Measurements from ENCODE around the gene SCUBE3.

Gene SCUBE3

GRCh38 chr6:35167505-35167904 lies 46.3 kb upstream of the SCUBE3 start:
- TF ChIP-seq CTCF (IDR thresholded peaks at IDR 0.05; ENCODE audit: low read depth, low read length) = no peak
- no peak for DNase-seq (ENCODE audit: extremely low read depth, low read depth)

- DNase-seq (ENCODE audit: extremely low read depth, low read depth) = no peak
- no peak for TF ChIP-seq CTCF (IDR thresholded peaks at IDR 0.05; ENCODE audit: low read depth, low read length)
Measured at GRCh38 chr6:35168461-35168861, 45.3 kb upstream of the SCUBE3 start.

- TF ChIP-seq CTCF (IDR thresholded peaks at IDR 0.05; ENCODE audit: low read depth, low read length) = no peak
- DNase-seq (ENCODE audit: extremely low read depth, low read depth) = no peak
Measured at GRCh38 chr6:35170166-35170565, 43.6 kb upstream of the SCUBE3 start.

DNA sequence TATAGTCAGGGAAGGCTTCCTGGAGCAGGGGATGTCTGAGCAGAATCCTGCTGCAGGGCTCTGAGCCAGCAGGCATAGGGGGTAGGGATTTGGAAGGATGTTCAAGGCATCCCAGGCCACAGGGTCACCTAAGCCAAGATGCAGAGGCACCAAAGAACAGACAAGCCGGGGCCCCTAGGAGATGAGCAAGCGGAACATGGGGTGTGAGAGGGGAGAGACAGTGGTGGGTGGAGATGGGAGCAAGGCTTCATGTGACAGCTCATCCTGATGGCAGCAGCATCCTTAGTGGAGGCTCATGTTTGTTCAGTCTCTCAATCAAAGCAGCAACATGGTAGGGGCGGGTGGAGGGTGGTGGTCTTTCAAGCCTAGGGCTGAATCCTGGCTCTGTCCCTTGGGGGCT lies 42.9 kb upstream of the SCUBE3 start:
- no peak for DNase-seq (ENCODE audit: extremely low read depth, low read depth)
- TF ChIP-seq CTCF (IDR thresholded peaks at IDR 0.05; ENCODE audit: low read depth, low read length) = no peak

DNA sequence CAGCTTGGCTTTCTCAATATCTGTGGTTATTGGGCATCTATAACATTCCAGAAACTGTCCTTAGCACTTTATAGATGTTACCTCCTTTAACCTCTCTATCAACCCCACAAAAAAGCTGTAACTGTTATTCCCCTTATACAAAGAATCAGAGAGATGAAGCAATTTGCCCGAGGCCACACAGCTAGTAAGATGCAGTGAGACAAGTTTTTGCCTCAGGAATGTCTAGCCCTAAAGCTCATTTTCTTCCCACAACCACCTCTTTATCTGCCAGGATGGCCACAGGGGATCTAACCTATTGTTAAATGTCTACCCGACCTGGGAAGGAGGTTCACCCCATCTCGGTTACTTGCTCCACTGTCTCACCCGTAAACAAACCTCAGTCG lies 40.7 kb upstream of the SCUBE3 start:
- TF ChIP-seq CTCF (IDR thresholded peaks at IDR 0.05; ENCODE audit: low read depth, low read length) = no peak
- no peak for DNase-seq (ENCODE audit: extremely low read depth, low read depth)

DNA sequence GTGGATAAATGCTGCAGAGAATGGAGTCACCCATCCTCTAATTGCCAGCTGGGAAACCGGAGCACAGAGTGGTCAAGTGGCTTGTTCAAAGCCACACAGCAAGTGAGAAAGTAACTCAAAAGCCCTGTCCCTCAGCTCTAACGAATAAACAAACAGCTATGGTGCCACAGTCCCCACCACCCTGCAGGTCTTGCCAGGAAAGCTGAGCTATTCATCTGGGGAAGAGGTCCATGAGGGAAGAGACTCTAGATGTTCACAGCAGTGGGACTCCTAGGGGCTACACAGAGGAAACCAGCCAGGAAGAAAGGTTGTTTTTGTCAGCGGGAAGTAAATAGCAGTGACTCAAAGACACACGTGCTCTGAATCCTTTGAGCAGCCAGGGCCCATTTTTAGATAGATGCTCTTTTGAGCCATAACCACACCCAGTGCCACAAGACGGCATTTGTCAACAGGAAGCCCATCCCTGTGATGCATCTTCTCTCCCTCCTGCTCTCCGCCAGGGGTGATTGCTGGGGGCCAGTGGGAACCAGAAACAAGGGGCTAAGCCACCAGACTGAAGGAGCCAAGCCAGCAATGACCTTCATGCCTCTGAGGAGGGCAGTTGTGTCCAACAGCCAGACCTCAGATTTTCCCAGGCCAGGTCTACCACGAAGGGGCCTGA lies 40.2 kb upstream of the SCUBE3 start:
- TF ChIP-seq CTCF (IDR thresholded peaks at IDR 0.05; ENCODE audit: low read depth, low read length) = no peak
- no peak for DNase-seq (ENCODE audit: extremely low read depth, low read depth)

DNA sequence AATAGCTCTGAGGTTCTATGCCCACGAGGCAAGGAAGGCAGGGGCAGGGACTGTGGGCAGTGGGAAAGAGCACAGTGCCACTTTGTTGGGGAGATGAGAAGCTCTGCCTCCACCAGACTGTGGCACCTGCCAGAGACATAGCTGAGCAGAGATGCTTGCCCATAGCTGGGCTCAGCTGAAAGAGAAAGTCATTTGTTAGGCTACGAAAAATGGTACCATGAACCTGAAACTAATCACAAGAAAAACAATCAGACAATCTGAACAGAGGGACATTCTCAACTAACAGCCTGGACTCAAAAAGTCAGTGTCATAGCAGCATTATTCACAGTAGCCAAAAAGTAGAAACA lies 39.7 kb upstream of the SCUBE3 start:
- no peak for TF ChIP-seq CTCF (IDR thresholded peaks at IDR 0.05; ENCODE audit: low read depth, low read length)
- no peak for DNase-seq (ENCODE audit: extremely low read depth, low read depth)
